PC-3 (cell line): ENCODE data around the gene HDAC4. TPM values are rescaled to one million over a fixed set of nuclear protein-coding genes. Genes with fewer than 3 reads are reported as not detected.

Experiments
- ATAC-seq: fragments of 200-7000 bp; cut with Tn5 transposase; 2 replicates; pipeline ENCODE4 v1.9.1; 2020; ENCODE audit warnings: mild to moderate bottlenecking, moderate library complexity
- BruUV-seq: library from RNA; stranded (reverse); fragments of 400-500 nt; replicated peaks from 2 replicates; lab custom pipeline; 2021; lab: Mats Ljungman, UMichigan
- CTCF ChIA-PET: fragments of 300-600 bp; sonication (Branson Sonifier 250); formaldehyde crosslinking; loops from one replicate; lab custom pipeline; 2022; ENCODE audit warnings: antibody characterized with exemption; lab: Charles Lee
- POLR2A ChIA-PET: fragments of 300-600 bp; sonication (Branson Sonifier 250); formaldehyde crosslinking; loops from one replicate; lab custom pipeline; 2022; ENCODE audit warnings: antibody characterized with exemption; ENCODE audit not compliant: unreplicated experiment; lab: Charles Lee
- DNase-seq: peaks from one replicate; pipeline ENCODE4 v3.0.0-alpha.2; 2015
- H2AFZ ChIP-seq: fragments of 300-600 bp; sonication (generic); 2 replicates; pipeline ENCODE4 v1.6.0; 2016; ENCODE audit warnings: antibody characterized with exemption, low read length
- H3F3A ChIP-seq: fragments of 300-600 bp; sonication (generic); one replicate; pipeline ENCODE4 v1.6.0; 2017; ENCODE audit warnings: antibody characterized with exemption, low read length, control low read depth, mild to moderate bottlenecking; ENCODE audit not compliant: unreplicated experiment
- H3K27ac ChIP-seq: fragments of 300-600 bp; sonication (generic); 2 replicates; pipeline ENCODE4 v1.5.1; 2016; ENCODE audit warnings: mild to moderate bottlenecking, low read length
- H3K27me3 ChIP-seq: fragments of 300-600 bp; sonication (generic); 2 replicates; pipeline ENCODE4 v1.6.1; 2016; ENCODE audit warnings: low read length, mixed read lengths
- H3K36me3 ChIP-seq: fragments of 300-600 bp; sonication (generic); 2 replicates; pipeline ENCODE4 v1.6.1; 2016; ENCODE audit warnings: low read depth, mixed run types, low read length, mixed read lengths
- H3K4me1 ChIP-seq: fragments of 300-600 bp; sonication (generic); 2 replicates; pipeline ENCODE4 v1.5.1; 2016; ENCODE audit warnings: low read length; ENCODE audit not compliant: insufficient read depth
- H3K4me2 ChIP-seq: fragments of 300-600 bp; sonication (generic); 2 replicates; pipeline ENCODE4 v1.6.0; 2016; ENCODE audit warnings: low read length
- H3K4me3 ChIP-seq: fragments of 300-600 bp; sonication (generic); 2 replicates; pipeline ENCODE4 v1.5.1; 2016; ENCODE audit warnings: mild to moderate bottlenecking, low read length, mixed read lengths
- H3K79me2 ChIP-seq: fragments of 300-600 bp; sonication (generic); 2 replicates; pipeline ENCODE4 v1.6.1; 2017; ENCODE audit warnings: low read length, mixed read lengths
- H3K9ac ChIP-seq: fragments of 300-600 bp; sonication (generic); 2 replicates; pipeline ENCODE4 v1.6.0; 2016; ENCODE audit warnings: mild to moderate bottlenecking, low read length
- H3K9me2 ChIP-seq: fragments of 300-600 bp; sonication (generic); replicated peaks from 2 replicates; pipeline ENCODE4 v1.6.1; 2016; ENCODE audit warnings: mixed run types, low read length, mixed read lengths
- H3K9me3 ChIP-seq: fragments of 300-600 bp; sonication (generic); 2 replicates; pipeline ENCODE4 v1.6.1; 2016; ENCODE audit warnings: low read length, mixed read lengths
- H4K20me1 ChIP-seq: fragments of 300-600 bp; sonication (generic); 2 replicates; pipeline ENCODE4 v1.6.1; 2016; ENCODE audit warnings: low read length, mixed read lengths
- CTCF ChIP-seq: fragments of 300-600 bp; sonication (generic); conservative IDR thresholded peaks from 2 replicates; pipeline ENCODE4 v1.5.1; 2017; ENCODE audit warnings: antibody characterized with exemption, low read depth, mild to moderate bottlenecking, low read length
- EZH2 ChIP-seq: fragments of 300-600 bp; sonication (generic); IDR thresholded peaks from one replicate; pipeline ENCODE4 v1.6.1; 2017; ENCODE audit warnings: antibody characterized with exemption, mild to moderate bottlenecking, low read length; ENCODE audit not compliant: unreplicated experiment
- EZH2phosphoT487 ChIP-seq: fragments of 300-600 bp; sonication (generic); IDR thresholded peaks from 2 replicates; pipeline ENCODE4 v1.6.1; 2018; ENCODE audit warnings: mild to moderate bottlenecking, antibody characterized with exemption, low read length, borderline replicate concordance
- intact Hi-C: fragments of 100-400 bp; cut with micrococcal nuclease; formaldehyde crosslinking; loops from 2 replicates; pipeline ENCODE4 v1.9.0; 2023
- total RNA-seq: library from RNA; depleted of rRNA; stranded (reverse); fragments of >200 nt; gene quantifications from 2 replicates; pipeline ENCODE4 v1.2.3, GENCODE V29; 2014

Gene HDAC4
- total RNA-seq, 1 experiment from 2014 or later, result 8.5 TPM

- no TSS peak for BruUV-seq
- no peak for DNase-seq
- Histone ChIP-seq H3K9ac (no peak overlapping the region), H3K79me2 (no peaks in the 10 kb centered on the region), H3K4me3 (no peak overlapping the region), H3K27ac (no peak overlapping the region), H2AFZ (no peak overlapping the region), H3K4me1 (peaks cover 5% of the 10 kb centered on the region; the same call in 1 of the 2 replicates), H4K20me1 (no peaks in the 10 kb centered on the region), H3K36me3 (no peaks in the 10 kb centered on the region), H3K4me2 (no peak overlapping the region), H3K9me3 (no peaks in the 10 kb centered on the region), H3K9me2 (no peaks in the 10 kb centered on the region), H3K27me3 (peaks cover 11% of the 10 kb centered on the region; the same call in 1 of the 2 replicates), H3F3A (no peaks in the 10 kb centered on the region)
- TF ChIP-seq EZH2 (no peak), CTCF (no peak), EZH2phosphoT487 (no peak)
- ChIA-PET POLR2A (no interaction called here), CTCF (no interaction called here)
- intact Hi-C loops, result no loop called here
- ATAC-seq, result no peak
Observed at GRCh38 chr2:239029958-239030357, 370.9 kb downstream of the HDAC4 start.

- CTCF ChIA-PET, result no interaction called here
- POLR2A ChIA-PET, result no interaction called here
- no peak for ATAC-seq
- no peaks in the 10 kb centered on the region for H3K36me3 ChIP-seq
- no peaks in the 10 kb centered on the region for H3K79me2 ChIP-seq
- intact Hi-C loops, result no loop called here
- H3K9me2 ChIP-seq, result no peaks in the 10 kb centered on the region
- BruUV-seq, result no TSS peak
- TF ChIP-seq EZH2 (no peak), CTCF (no peak), EZH2phosphoT487 (no peak)
- no peaks in the 10 kb centered on the region for H4K20me1 ChIP-seq
- H3K4me3 ChIP-seq, result no peak overlapping the region
- no peak overlapping the region for H2AFZ ChIP-seq
- no peak overlapping the region for H3K9ac ChIP-seq
- H3K9me3 ChIP-seq, result no peaks in the 10 kb centered on the region
- H3K4me2 ChIP-seq, result no peak overlapping the region
- no peak overlapping the region for H3K27ac ChIP-seq
- peaks cover 11% of the 10 kb centered on the region; the same call in 1 of the 2 replicates for H3K27me3 ChIP-seq
- no peaks in the 10 kb centered on the region for H3F3A ChIP-seq
- peaks cover 7% of the 10 kb centered on the region; the same call in 1 of the 2 replicates for H3K4me1 ChIP-seq
- DNase-seq, result no peak
Observed at GRCh38 chr2:239028253-239028619, 372.6 kb downstream of the HDAC4 start.

- no peaks in the 10 kb centered on the region for H3F3A ChIP-seq
- ChIA-PET POLR2A (no interaction called here), CTCF (no interaction called here)
- no peaks in the 10 kb centered on the region for H3K9me3 ChIP-seq
- H4K20me1 ChIP-seq, result no peaks in the 10 kb centered on the region
- ATAC-seq (no peak), DNase-seq (no peak)
- H3K27me3 ChIP-seq, result peaks cover 11% of the 10 kb centered on the region; the same call in 1 of the 2 replicates
- H3K36me3 ChIP-seq, result no peaks in the 10 kb centered on the region
- H3K9me2 ChIP-seq, result no peaks in the 10 kb centered on the region
- no peak overlapping the region for H3K9ac ChIP-seq
- H3K27ac ChIP-seq, result no peak overlapping the region
- no peak overlapping the region for H3K4me3 ChIP-seq
- H3K4me2 ChIP-seq, result no peak overlapping the region
- intact Hi-C loops, result no loop called here
- no peak overlapping the region for H2AFZ ChIP-seq
- H3K79me2 ChIP-seq, result no peaks in the 10 kb centered on the region
- peaks cover 7% of the 10 kb centered on the region; the same call in 1 of the 2 replicates for H3K4me1 ChIP-seq
- BruUV-seq, result no TSS peak
- TF ChIP-seq CTCF, result no peak
- TF ChIP-seq EZH2, result no peak
- no peak for TF ChIP-seq EZH2phosphoT487
Observed at GRCh38 chr2:239027391-239028252, 373.2 kb downstream of the HDAC4 start.
